Erythroblast (primary cell): ENCODE data around the gene HSPBAP1.

Source experiments
- GATA1 ChIP-seq: IDR thresholded peaks from 2 replicates; pipeline ENCODE4 v1.6.1; 2011; ENCODE audit warnings: low read depth, mild to moderate bottlenecking, control low read depth, low read length, moderate library complexity
- POLR2A ChIP-seq: IDR thresholded peaks from 2 replicates; pipeline ENCODE4 v1.6.1; 2011; ENCODE audit warnings: mild to moderate bottlenecking, low read length

- TF ChIP-seq POLR2A (no peak), GATA1 (no peak)
These were observed 31.1 kb upstream of the HSPBAP1 start for GRCh38 chr3:122824465-122825381.
